HUES48 (cell line): ENCODE data around the gene PIGBOS1.
"Not testable (repeated sequence)": the region's sequence is repeated elsewhere in the genome, so short reads cannot be mapped to it uniquely, and the experiment has no call there.

ENCODE experiments used
- H3K27ac ChIP-seq: one replicate; pipeline ENCODE4 v1.7.0; 2013; ENCODE audit warnings: low read depth, low read length, inconsistent platforms
- H3K27me3 ChIP-seq: 2 replicates; pipeline ENCODE4 v1.6.1; 2013; ENCODE audit warnings: mild to moderate bottlenecking, low read length; ENCODE audit not compliant: control insufficient read depth, insufficient read depth
- H3K36me3 ChIP-seq: 2 replicates; pipeline ENCODE4 v1.6.1; 2013; ENCODE audit warnings: low read length; ENCODE audit not compliant: control insufficient read depth, insufficient read depth
- H3K4me1 ChIP-seq: 2 replicates; pipeline ENCODE4 v1.6.1; 2013; ENCODE audit warnings: mild to moderate bottlenecking, low read length; ENCODE audit not compliant: control insufficient read depth, insufficient read depth
- H3K4me3 ChIP-seq: 2 replicates; pipeline ENCODE4 v1.5.1; 2013; ENCODE audit warnings: mild to moderate bottlenecking, low read depth, low read length
- H3K9ac ChIP-seq: 2 replicates; pipeline ENCODE4 v1.6.1; 2013; ENCODE audit warnings: mild to moderate bottlenecking, low read depth, low read length, moderate library complexity
- H3K9me3 ChIP-seq: 2 replicates; pipeline ENCODE4 v1.6.1; 2013; ENCODE audit warnings: low read length; ENCODE audit not compliant: control insufficient read depth, insufficient read depth

The PIGBOS1 gene

DNA sequence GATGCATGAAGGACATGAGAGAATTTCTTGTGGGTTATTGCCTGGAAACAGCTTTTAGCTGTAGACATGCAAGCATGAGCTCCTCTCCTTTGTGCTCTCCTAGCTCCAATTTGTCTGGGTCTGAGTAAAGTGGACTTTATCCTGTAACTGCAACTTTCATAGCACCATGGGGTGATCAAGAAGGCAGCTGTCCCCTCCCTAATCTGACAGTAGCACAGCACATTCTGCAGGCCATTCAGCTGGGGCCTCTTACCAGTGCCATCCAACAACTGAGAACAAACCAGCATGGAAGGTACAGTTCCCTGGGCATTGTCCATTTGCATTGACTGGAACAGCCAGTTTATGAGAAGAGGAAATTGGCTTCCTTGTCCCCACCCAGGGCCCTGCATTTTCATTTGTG lies 21.6 kb downstream of the PIGBOS1 start:
- no peak overlapping the region for H3K27ac ChIP-seq
- H3K27me3 ChIP-seq: no peaks in the 10 kb centered on the region
- H3K4me1 ChIP-seq: no peaks in the 10 kb centered on the region
- H3K4me3 ChIP-seq: no peak overlapping the region
- peaks cover 6% of the 10 kb centered on the region for H3K9me3 ChIP-seq
- H3K9ac ChIP-seq: no peak overlapping the region
- no peaks in the 10 kb centered on the region for H3K36me3 ChIP-seq

DNA sequence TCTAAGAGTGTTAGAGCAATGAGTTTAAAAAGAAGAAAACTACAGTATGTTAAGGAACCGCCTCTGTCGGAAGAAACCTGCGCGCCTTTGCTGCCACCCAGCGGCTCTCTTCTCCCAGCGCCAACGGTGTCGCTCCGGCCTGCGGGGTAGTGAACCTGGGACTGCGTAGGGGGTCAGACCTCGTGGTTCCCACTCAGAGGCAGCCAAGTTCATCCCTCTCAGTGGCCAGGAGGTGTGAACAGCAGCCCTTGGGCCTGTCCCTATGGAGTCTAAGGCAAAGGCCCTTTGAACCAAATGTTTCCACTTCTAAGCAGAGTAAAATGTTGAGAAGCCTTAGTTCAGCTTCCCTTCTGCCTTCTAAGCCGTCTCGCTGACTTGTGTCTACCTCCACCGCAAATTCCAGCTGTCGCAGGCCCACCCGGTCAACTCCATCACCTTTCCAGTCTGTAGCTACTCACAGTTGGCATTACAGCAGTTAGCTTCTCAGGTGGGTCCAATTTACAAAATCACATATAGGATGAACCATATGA lies 28.3 kb downstream of the PIGBOS1 start:
- H3K9me3 ChIP-seq: no peaks in the 10 kb centered on the region
- 0 out of 2 replicates have a peak overlapping the region, but pooled peaks have one; percentile 70 for H3K9ac ChIP-seq
- peaks cover 7% of the 10 kb centered on the region; the same call in 1 of the 2 replicates for H3K4me1 ChIP-seq
- peak overlapping the region; percentile 47 for H3K27ac ChIP-seq
- H3K36me3 ChIP-seq: no peaks in the 10 kb centered on the region
- peak overlapping the region; percentile 90 for H3K4me3 ChIP-seq
- H3K27me3 ChIP-seq: no peaks in the 10 kb centered on the region; the same call in 1 of the 2 replicates

DNA sequence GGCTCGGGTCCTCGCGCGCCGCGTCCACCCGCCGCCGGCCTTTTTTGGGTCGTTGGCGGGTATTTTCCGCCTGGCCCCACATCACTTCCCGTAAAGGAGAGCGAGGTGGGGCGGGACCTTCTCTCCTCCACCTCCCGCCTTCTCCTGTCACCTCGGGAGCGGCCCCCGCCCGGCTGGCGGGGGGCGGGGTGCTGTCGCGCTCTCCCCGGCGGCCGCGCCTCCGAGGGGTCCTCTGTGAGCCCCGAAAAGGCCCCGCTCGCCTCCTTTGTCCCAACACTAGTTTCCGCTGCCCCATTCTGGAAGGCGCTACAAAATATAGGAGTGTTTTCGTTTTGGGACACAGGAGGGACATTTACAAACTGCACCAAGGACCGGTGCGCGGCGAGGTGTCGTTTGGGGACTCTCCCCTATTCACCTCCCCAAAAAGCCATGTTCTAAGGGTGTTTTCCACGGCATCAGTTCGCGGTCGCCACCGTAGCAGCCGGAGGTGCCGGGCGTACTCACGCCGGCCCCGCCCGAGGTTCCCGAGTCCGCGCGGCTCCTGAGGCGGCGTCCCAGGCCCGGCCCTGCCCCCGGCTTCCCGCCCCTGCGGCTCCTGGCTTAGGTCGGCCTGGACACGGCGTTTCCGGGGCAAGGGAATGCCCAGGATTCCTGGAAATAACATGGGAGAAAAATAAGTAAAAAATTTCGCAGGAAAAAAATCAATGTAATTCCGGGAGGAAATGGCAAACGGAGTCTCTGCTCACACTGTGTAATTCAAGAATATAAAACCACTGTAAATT lies 29.0 kb downstream of the PIGBOS1 start, which contains the start of gene RAB27A:
RAB27A (minus strand) TSS at position 68 of the 782 bp plus-strand sequence. CDS start 54,879 bp downstream, outside the sequence.
- Histone ChIP-seq H3K27me3 (no peaks in the 10 kb centered on the region; the same call in 1 of the 2 replicates), H3K4me3 (peak within 1 kb of the TSS; percentile 90), H3K4me1 (peaks cover 7% of the 10 kb centered on the region; the same call in 1 of the 2 replicates), H3K27ac (peak within 1 kb of the TSS; percentile 47), H3K9me3 (no peaks in the 10 kb centered on the region), H3K36me3 (no peaks in the 10 kb centered on the region), H3K9ac (peak within 1 kb of the TSS; percentile 70)

DNA sequence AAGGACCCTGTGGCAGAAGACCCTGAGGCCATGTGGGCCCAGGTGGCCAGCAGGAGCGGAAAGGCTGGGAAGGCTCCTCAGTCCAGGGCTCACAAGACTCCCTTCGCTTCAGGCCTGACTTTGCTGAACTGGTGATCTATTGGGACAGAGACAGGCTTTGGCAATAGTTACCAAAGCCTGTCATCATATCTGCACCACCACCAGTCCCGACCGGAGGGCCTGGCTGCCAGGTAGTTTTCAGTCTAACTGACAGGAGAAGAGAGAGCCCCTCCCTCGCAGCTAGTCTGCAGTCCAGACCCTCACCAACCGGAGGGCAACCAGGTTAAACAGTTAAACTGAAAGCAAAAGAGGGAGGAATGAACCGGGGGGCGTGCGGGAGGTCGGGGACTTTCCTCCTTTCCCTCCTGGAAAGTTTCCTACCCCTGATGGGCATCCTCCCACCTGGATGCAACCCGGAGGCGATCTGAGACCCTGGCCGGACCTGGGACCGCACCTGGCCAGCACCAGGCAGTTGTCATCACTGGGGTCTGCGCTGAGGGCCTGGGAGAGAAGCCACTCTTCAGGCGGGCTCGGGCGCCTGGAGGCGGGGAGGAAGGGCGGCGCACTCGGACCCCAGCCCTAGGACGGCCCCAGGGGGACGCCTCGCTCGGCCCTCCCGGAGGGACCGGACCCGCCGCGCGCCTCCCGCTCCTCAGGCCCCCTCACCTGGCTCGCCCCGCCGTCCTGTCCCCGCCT lies 29.7 kb downstream of the PIGBOS1 start:
- no peaks in the 10 kb centered on the region for H3K9me3 ChIP-seq
- no peaks in the 10 kb centered on the region; the same call in 1 of the 2 replicates for H3K27me3 ChIP-seq
- H3K36me3 ChIP-seq: no peaks in the 10 kb centered on the region
- peak overlapping the region; percentile 90 for H3K4me3 ChIP-seq
- H3K4me1 ChIP-seq: peaks cover 12% of the 10 kb centered on the region
- H3K27ac ChIP-seq: no peak overlapping the region
- H3K9ac ChIP-seq: peak overlapping the region; percentile 70; the same call in 1 of the 2 replicates

DNA sequence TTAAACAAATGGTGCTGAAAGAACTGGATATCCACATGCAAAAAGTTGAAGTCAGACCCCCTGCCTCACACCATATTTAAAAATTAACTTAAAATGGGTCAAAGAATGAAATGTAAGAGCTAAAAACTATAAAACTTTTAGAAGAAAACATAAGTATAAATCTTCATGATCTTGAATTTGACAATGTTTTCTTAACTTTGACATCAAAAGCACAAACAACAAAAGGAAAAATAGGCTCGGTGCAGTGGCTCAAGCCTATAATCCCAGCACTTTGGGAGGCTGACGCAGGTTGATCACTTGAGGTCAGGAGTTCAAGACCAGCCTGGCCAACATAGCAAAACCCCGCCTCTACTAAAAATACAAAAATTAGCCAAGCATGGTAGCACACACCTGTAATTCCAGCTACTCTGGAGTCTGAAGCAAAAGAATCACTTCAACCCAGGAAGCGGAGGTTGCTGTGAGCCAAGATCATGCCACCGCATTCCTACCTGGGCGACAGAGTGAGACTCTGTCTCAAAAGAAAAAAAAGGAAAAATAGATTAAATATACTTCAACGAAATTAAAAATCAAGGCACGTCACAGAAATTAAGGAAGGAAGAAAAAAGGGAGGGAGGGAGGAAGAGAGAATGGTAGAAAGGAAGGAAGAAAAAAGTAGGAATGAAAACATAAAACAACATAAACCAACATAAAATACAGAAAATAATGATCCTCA lies 30.8 kb downstream of the PIGBOS1 start:
- H3K27ac ChIP-seq: no peak overlapping the region
- no peak overlapping the region for H3K9ac ChIP-seq
- H3K27me3 ChIP-seq: no peaks in the 10 kb centered on the region; the same call in 1 of the 2 replicates
- no peak overlapping the region for H3K4me3 ChIP-seq
- H3K36me3 ChIP-seq: no peaks in the 10 kb centered on the region
- H3K9me3 ChIP-seq: no peaks in the 10 kb centered on the region
- H3K4me1 ChIP-seq: peaks cover 12% of the 10 kb centered on the region

DNA sequence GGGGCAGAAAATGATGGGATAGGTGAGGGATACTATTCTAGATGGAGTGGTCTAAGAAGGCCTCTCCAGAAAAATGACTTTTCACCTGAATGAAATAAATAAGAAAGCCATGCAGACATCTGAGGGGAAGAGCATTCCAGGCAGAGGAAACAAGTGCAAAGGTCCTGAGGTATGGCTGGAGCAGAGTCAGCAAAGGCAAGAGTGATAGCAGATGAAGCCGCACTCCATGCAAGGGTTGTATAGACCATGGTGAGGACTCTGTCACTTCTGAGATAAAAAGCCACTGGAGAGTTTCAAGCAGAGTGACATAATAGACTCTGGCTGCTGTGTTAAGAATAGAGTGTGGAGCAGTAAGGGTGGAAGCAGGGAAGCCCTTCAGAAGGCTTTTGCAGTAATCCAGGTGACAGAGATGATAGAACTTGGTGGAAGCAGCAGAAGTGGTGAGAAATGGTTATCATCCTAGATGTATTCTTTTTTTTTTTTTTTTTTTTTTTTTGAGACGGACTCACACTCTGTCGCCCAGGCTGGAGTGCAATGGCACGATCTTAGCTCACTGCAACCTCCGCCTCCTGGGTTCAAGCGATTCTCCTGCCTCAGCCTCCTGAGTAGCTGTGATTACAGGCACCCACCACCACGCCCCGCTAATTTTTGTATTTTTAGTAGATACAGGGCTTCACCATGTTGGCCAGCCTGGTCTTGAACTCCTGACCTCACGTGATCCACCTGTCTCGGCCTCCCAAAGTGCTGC lies 32.3 kb downstream of the PIGBOS1 start:
- H3K27ac ChIP-seq, H3K9ac ChIP-seq, H3K36me3 ChIP-seq, H3K9me3 ChIP-seq, H3K4me3 ChIP-seq, H3K27me3 ChIP-seq: not testable (repeated sequence)
- H3K4me1 ChIP-seq: peaks cover 12% of the 10 kb centered on the region

DNA sequence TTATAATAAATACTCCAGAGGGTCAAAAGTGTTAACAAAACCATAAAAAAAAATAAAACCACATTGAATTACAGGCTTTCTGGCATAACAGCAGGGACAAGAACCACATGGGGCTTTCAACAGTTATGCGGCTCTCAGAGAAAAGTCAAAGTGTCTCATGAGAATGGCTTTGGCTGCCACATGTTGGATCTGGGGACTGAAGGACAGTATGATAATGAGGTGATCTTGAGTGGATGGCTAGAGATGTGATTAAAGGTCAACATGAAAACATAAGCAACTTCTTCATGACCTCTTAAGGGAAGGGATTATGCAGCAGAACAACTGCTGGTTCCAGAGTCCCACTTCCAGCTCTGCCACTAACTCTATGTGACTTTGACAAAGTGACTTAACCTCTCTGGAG lies 34.5 kb downstream of the PIGBOS1 start:
- H3K9ac ChIP-seq: no peak overlapping the region
- no peak overlapping the region for H3K4me3 ChIP-seq
- H3K36me3 ChIP-seq: no peaks in the 10 kb centered on the region
- peaks cover 12% of the 10 kb centered on the region for H3K4me1 ChIP-seq
- no peak overlapping the region for H3K27ac ChIP-seq
- H3K27me3 ChIP-seq: no peaks in the 10 kb centered on the region; the same call in 1 of the 2 replicates
- no peaks in the 10 kb centered on the region for H3K9me3 ChIP-seq

DNA sequence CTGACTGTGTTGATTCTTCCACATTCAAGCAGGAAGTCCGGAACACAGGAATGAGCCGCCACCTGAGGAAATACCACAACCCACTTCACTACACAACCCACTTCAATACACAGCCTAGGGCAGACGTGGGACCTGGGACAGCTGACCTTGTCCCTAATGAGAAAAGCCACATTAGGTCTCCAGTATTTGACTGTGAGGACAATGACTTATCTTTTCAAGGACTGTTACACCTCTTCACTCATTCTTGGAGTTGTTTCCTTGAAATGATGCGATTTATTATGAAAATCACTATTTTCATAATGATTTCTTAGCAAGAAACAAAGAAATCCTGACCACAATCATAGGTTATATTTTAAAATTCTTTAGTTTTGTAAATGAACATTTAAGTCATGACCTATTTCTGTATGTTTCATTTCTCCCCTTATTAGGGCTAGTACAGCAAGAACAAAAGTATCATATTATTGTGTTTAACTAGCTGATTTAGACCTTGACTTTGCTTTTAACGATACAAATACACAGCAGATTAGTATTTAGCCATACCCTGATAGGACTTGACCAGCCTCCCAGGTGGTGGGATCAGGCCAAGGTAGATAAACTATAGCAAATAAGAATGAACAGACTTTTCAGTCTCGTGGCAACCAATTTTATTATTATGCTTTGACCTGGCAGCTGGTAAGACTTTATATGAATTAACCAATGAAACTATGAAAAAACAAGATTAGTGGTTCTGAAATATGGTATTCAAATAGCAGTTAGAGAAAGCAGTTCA lies 35.4 kb downstream of the PIGBOS1 start:
- H3K4me1 ChIP-seq: peaks cover 8% of the 10 kb centered on the region
- no peak overlapping the region for H3K4me3 ChIP-seq
- no peaks in the 10 kb centered on the region for H3K36me3 ChIP-seq
- H3K27ac ChIP-seq: no peak overlapping the region
- H3K9ac ChIP-seq: no peak overlapping the region
- no peaks in the 10 kb centered on the region for H3K9me3 ChIP-seq
- no peaks in the 10 kb centered on the region; the same call in 1 of the 2 replicates for H3K27me3 ChIP-seq

DNA sequence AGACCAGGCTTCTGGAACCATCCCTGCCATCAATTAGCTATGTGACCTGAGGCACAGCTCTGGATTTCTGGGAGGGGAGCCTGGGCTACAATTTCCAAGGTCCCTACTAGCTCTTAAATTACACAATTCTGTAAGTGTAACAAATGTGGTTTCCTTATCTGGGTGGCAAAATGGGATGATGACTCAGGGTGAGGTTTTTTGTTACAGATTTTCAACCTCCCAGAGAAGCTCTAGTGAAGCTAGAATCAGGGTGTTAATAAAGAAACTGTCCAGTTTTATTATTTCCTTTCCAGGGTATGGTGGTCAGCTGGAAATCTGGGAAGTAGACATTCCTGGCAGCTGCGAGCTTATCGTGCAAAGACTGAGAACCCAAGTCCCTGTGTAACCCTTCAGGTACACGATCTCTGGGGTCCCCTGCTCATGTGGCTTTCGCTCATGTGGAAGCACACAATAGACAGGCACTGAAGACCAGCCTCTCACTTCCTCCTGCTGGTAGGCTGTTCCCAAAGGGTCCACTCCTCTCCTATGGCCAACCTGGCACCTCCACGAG lies 36.6 kb downstream of the PIGBOS1 start:
- H3K27me3 ChIP-seq: no peaks in the 10 kb centered on the region
- H3K36me3 ChIP-seq: no peaks in the 10 kb centered on the region
- H3K4me3 ChIP-seq: no peak overlapping the region
- H3K9me3 ChIP-seq: no peaks in the 10 kb centered on the region
- no peak overlapping the region for H3K9ac ChIP-seq
- H3K27ac ChIP-seq: no peak overlapping the region
- peaks cover 5% of the 10 kb centered on the region; the same call in 1 of the 2 replicates for H3K4me1 ChIP-seq
